Measurements from ENCODE around the gene AAMP.

DNA sequence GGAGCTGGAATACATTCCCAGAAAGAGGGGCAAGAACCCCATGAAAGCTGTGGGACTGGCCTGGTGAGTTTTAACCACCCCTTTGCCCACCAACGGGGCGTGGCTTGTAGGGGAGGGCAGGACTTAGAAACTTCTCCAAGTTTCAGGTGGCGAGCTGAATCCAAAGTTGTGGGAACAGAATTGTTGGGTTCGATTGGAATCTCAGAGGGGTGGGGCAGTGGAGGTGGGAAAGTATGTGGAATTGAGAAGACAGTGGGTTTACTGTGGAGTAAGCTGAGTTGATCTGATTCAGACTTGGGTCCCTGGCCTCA is 1.5 kb upstream of the AAMP start:
- TF ChIP-seq SUZ12 (IDR thresholded peaks at IDR 0.05), result no peak
- no peak for TF ChIP-seq ELF4 (IDR thresholded peaks at IDR 0.05)
- TF ChIP-seq BHLHE40 (IDR thresholded peaks at IDR 0.05; ENCODE audit: borderline replicate concordance), result no peak
- no peak for TF ChIP-seq SP1 (IDR thresholded peaks at IDR 0.05)
- no peak for TF ChIP-seq FOXM1 (IDR thresholded peaks at IDR 0.05; ENCODE audit: borderline replicate concordance)

Measured in HEK293T (cell line).